ENCODE results near the gene RARB.

- TF ChIP-seq CTCF (IDR thresholded peaks at IDR 0.05; ENCODE audit: insufficient read depth, low read length) (no peak), GABPA (IDR thresholded peaks at IDR 0.05; ENCODE audit: low read depth) (no peak)
Observed at GRCh38 chr3:25578059-25578458, 150.0 kb downstream of the RARB start.
